Activated naive CD8-positive, alpha-beta T cell treated with anti-CD3 and anti-CD28 coated beads, Interleukin-2, amount 10 ng/mL, durations not matched to agents 7 days and 5 days (primary cell): ENCODE data around the gene TYW1B. TPM values are rescaled to one million over a fixed set of nuclear protein-coding genes. Genes with fewer than 3 reads are reported as not detected.
A peak's percentile ranks its signal among the peaks of the same experiment; 100 is the strongest.
"Not testable (repeated sequence)": the region's sequence is repeated elsewhere in the genome, so short reads cannot be mapped to it uniquely, and the experiment has no call there.

Experiments
- ATAC-seq: fragments of 150-1000 bp; cut with Tn5 transposase; one replicate; pipeline ENCODE4 v1.10.0; 2021; ENCODE audit warnings: low read depth, moderate library complexity
- POLR2A ChIA-PET: fragments of 350-600 bp; sonication (Branson Sonifier 250); formaldehyde crosslinking; loops from one replicate; lab custom pipeline; 2021; ENCODE audit warnings: antibody characterized with exemption; lab: Charles Lee
- DNase-seq: peaks from one replicate; pipeline ENCODE4 v3.0.0; 2021
- H3K27ac Mint-ChIP-seq: one replicate; pipeline ENCODE4 v1.8.0; 2022; ENCODE audit warnings: mild to moderate bottlenecking, mixed read lengths
- H3K27me3 Mint-ChIP-seq: one replicate; pipeline ENCODE4 v1.8.0; 2022; ENCODE audit warnings: mild to moderate bottlenecking, moderate library complexity, mixed read lengths
- H3K36me3 Mint-ChIP-seq: one replicate; pipeline ENCODE4 v1.8.0; 2021; ENCODE audit warnings: mild to moderate bottlenecking, mixed read lengths
- H3K4me1 Mint-ChIP-seq: one replicate; pipeline ENCODE4 v1.8.0; 2021; ENCODE audit warnings: mixed read lengths
- H3K4me3 Mint-ChIP-seq: one replicate; pipeline ENCODE4 v1.8.0; 2022; ENCODE audit warnings: mild to moderate bottlenecking, moderate library complexity, mixed read lengths
- H3K9me3 Mint-ChIP-seq: one replicate; pipeline ENCODE4 v1.8.0; 2021; ENCODE audit warnings: mixed read lengths
- total RNA-seq, 2 experiments: library from RNA; stranded (reverse); gene quantifications; one replicate each; pipeline ENCODE4 v1.2.3, GENCODE V29; 2021

TYW1B gene
- total RNA-seq, 2 experiments from 2014 or later: 4.0 to 4.5 TPM

DNA sequence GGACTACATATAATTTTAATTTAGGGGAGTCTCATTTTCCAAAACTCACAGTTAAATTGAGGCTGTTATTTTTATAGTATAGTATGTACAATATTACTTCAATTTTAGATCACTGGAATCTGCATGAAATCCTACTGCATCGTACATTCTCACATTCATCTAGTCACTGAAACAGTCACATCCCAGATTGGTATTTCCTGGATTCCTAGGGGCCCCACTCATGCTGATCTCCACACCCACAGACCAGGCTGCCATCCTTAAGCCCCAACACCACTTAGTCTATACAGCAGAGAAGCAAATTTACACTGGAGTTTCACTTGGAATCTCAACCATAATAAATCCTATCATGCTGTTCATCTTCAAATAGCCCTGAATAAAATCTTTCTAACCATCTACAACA lies 26.4 kb downstream of the TYW1B start:
- H3K4me3 Mint-ChIP-seq, ATAC-seq, H3K27me3 Mint-ChIP-seq, H3K9me3 Mint-ChIP-seq, H3K4me1 Mint-ChIP-seq, POLR2A ChIA-PET, H3K27ac Mint-ChIP-seq, DNase-seq: not testable (repeated sequence)
- peaks cover 29% of the 10 kb centered on the region for H3K36me3 Mint-ChIP-seq

DNA sequence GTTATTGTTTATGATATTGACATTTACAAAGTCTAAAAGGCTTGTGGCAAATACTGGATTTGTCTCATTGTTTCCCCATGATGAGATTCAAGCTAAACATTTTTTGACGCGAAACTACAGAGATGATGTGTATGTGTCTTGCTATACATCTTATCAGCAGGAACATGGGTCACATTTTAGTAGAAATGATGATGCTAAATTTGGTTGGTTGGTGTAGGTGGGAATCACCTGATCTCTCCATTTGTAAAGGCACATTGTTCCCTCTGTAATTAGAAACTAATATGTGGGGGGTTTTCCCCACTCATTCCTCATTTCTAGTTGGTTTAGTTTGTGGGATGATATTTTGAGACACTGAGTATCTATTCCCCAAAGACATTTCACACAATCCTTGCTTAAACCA lies 32.6 kb downstream of the TYW1B start:
- ATAC-seq, H3K9me3 Mint-ChIP-seq, H3K4me3 Mint-ChIP-seq, POLR2A ChIA-PET, H3K4me1 Mint-ChIP-seq, H3K27me3 Mint-ChIP-seq, DNase-seq, H3K27ac Mint-ChIP-seq: not testable (repeated sequence)
- H3K36me3 Mint-ChIP-seq: peaks cover 22% of the 10 kb centered on the region

GRCh38 chr7:72793791-72794190 lies 34.2 kb downstream of the TYW1B start:
- no peak overlapping the region for H3K27ac Mint-ChIP-seq
- ATAC-seq (no peak), DNase-seq (no peak)
- no peaks in the 10 kb centered on the region for H3K27me3 Mint-ChIP-seq
- H3K4me3 Mint-ChIP-seq: no peak overlapping the region
- H3K4me1 Mint-ChIP-seq: no peaks in the 10 kb centered on the region
- H3K9me3 Mint-ChIP-seq: peaks cover 4% of the 10 kb centered on the region
- peaks cover 20% of the 10 kb centered on the region for H3K36me3 Mint-ChIP-seq
- POLR2A ChIA-PET: no interaction called here

DNA sequence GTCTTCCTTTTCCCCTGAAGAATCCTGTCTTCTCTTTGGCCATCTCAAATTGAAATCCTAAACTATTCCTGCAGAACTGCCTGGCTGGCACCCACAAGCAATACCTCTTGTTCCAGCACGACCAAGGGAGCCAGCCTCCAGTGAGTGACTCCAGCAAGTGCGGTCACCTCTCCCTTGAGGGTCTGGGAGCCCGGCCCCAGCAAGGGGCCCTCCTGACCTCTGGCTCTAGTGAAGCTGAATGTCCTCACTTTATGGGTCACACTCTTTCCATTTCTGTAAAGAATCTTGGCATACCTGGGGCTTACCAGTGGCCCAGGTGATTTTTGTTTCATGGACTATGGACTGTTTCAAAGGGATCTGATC lies 37.3 kb downstream of the TYW1B start:
- DNase-seq, H3K4me3 Mint-ChIP-seq, H3K27ac Mint-ChIP-seq, H3K4me1 Mint-ChIP-seq, ATAC-seq, H3K27me3 Mint-ChIP-seq, POLR2A ChIA-PET, H3K9me3 Mint-ChIP-seq, H3K36me3 Mint-ChIP-seq: not testable (repeated sequence)

DNA sequence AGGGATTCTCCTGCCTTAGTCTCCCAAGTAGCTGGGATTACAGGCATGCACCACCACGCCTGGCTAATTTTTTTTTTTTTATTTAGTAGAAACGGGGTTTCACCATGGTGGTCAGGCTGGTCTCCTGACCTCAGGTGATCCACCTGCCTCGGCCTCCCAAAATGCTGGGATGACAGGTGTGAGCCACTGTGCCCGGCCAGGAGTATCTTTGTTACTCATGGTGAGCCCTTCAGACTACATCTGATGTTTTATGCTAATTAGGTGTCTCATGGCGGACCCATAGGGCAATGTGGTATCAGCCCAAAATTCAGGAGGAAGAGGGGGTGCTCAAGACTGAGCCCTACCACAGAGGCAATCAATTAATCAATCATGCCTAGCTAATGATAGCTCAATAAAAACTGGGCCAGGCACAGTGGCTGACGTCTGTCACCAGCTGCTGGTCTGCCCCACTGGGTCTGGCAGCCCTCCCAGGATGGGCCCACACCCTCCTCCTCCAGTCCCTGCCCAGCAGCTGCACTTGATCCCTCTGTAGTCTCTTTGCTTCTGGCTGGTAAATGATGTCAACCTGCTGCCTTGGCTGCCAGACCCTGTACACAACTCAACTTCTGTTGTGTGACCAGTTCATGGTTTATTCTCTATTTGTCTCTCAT lies 37.8 kb downstream of the TYW1B start:
- H3K4me3 Mint-ChIP-seq, H3K27me3 Mint-ChIP-seq, POLR2A ChIA-PET, H3K9me3 Mint-ChIP-seq, ATAC-seq, H3K4me1 Mint-ChIP-seq, H3K36me3 Mint-ChIP-seq, DNase-seq, H3K27ac Mint-ChIP-seq: not testable (repeated sequence)

- H3K27ac Mint-ChIP-seq: no peak overlapping the region
- DNase-seq (no peak), ATAC-seq (no peak)
- POLR2A ChIA-PET: no interaction called here
- no peaks in the 10 kb centered on the region for H3K9me3 Mint-ChIP-seq
- no peaks in the 10 kb centered on the region for H3K27me3 Mint-ChIP-seq
- peaks cover 1% of the 10 kb centered on the region for H3K4me1 Mint-ChIP-seq
- no peaks in the 10 kb centered on the region for H3K36me3 Mint-ChIP-seq
- H3K4me3 Mint-ChIP-seq: no peak overlapping the region
Observed at GRCh38 chr7:72785166-72785955, 42.6 kb downstream of the TYW1B start.

- H3K4me1 Mint-ChIP-seq, ATAC-seq, DNase-seq, H3K27ac Mint-ChIP-seq, H3K4me3 Mint-ChIP-seq, H3K27me3 Mint-ChIP-seq, H3K36me3 Mint-ChIP-seq, H3K9me3 Mint-ChIP-seq, POLR2A ChIA-PET: not testable (repeated sequence)
Observed at GRCh38 chr7:72783601-72784370, 44.2 kb downstream of the TYW1B start.

GRCh38 chr7:72781631-72782030 lies 46.4 kb downstream of the TYW1B start:
- Mint-ChIP-seq H3K4me1 (peaks cover 1% of the 10 kb centered on the region), H3K4me3 (no peak overlapping the region), H3K36me3 (peaks cover 5% of the 10 kb centered on the region), H3K27me3 (no peaks in the 10 kb centered on the region), H3K9me3 (no peaks in the 10 kb centered on the region), H3K27ac (peak overlapping the region; percentile 1)
- POLR2A ChIA-PET: no interaction called here
- no peak for ATAC-seq
- no peak for DNase-seq

DNA sequence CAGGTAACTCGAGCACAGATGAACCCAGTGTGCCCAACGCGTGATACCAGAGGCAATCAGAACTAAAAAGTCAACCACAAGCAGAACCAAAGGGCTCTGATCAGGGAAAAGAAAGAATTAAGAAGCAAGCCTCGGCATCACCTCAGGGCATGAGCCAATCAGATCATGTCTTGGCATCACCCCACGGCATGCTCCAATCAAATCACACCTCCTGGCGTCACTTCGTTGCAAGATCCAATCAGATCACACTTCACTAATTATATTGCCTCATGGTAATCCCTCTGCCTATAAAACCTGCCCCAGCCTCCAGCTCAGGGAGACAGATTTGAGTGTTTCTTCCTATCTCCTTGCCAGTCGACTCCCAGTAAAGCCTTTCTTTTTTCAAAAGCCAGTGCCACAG lies 46.8 kb downstream of the TYW1B start:
- no peaks in the 10 kb centered on the region for H3K27me3 Mint-ChIP-seq
- DNase-seq: no peak
- H3K27ac Mint-ChIP-seq: no peak overlapping the region
- H3K9me3 Mint-ChIP-seq: no peaks in the 10 kb centered on the region
- no peak for ATAC-seq
- POLR2A ChIA-PET: no interaction called here
- peaks cover 1% of the 10 kb centered on the region for H3K4me1 Mint-ChIP-seq
- H3K36me3 Mint-ChIP-seq: peaks cover 6% of the 10 kb centered on the region
- H3K4me3 Mint-ChIP-seq: no peak overlapping the region

- H3K36me3 Mint-ChIP-seq: peaks cover 12% of the 10 kb centered on the region
- H3K9me3 Mint-ChIP-seq, DNase-seq, H3K27ac Mint-ChIP-seq, POLR2A ChIA-PET, ATAC-seq, H3K27me3 Mint-ChIP-seq, H3K4me3 Mint-ChIP-seq, H3K4me1 Mint-ChIP-seq: not testable (repeated sequence)
Observed at GRCh38 chr7:72780289-72780894, 47.6 kb downstream of the TYW1B start.

GRCh38 chr7:72777167-72777566 lies 50.8 kb downstream of the TYW1B start:
- H3K4me1 Mint-ChIP-seq, DNase-seq, H3K27ac Mint-ChIP-seq, H3K27me3 Mint-ChIP-seq, H3K9me3 Mint-ChIP-seq, POLR2A ChIA-PET, H3K4me3 Mint-ChIP-seq, ATAC-seq: not testable (repeated sequence)
- peaks cover 31% of the 10 kb centered on the region for H3K36me3 Mint-ChIP-seq

DNA sequence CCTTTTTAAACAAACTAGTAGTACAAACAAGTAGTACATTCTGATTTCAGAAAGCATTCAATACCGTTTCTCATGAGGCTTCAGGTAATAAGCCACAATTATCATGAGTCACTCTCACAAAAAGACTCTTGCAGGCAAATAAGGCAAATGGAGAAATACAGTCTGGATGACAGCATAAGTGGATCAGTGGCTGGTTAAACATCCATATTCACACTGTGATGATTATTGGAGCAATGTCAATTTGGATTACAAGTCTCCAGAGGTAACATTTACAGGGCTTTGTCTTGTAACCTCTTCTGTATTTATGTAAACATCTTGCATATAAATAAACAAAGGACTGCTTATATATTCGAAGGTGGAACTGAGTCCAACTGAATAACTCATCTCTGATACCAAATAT lies 55.4 kb downstream of the TYW1B start:
- H3K4me3 Mint-ChIP-seq, H3K27ac Mint-ChIP-seq, H3K4me1 Mint-ChIP-seq, DNase-seq, H3K27me3 Mint-ChIP-seq, ATAC-seq, H3K9me3 Mint-ChIP-seq, POLR2A ChIA-PET: not testable (repeated sequence)
- peaks cover 42% of the 10 kb centered on the region for H3K36me3 Mint-ChIP-seq

- ATAC-seq, POLR2A ChIA-PET, H3K27me3 Mint-ChIP-seq, DNase-seq, H3K27ac Mint-ChIP-seq, H3K4me1 Mint-ChIP-seq, H3K9me3 Mint-ChIP-seq, H3K4me3 Mint-ChIP-seq: not testable (repeated sequence)
- peaks cover 15% of the 10 kb centered on the region for H3K36me3 Mint-ChIP-seq
Observed at GRCh38 chr7:72766994-72767393, 61.0 kb downstream of the TYW1B start.
